ENCODE measurements around the gene ATRNL1.
"Not testable (repeated sequence)": the region's sequence is repeated elsewhere in the genome, so short reads cannot be mapped to it uniquely, and the experiment has no call there.

Gene ATRNL1

GRCh38 chr10:115092555-115093285 lies 445 bp upstream of the ATRNL1 start:
- Histone ChIP-seq H3K36me3 (ENCODE audit: control insufficient read depth, insufficient read depth, low read length) (no peaks in the 10 kb centered on the region), H3K4me3 (ENCODE audit: extremely low read depth, insufficient read depth, low read length, poor library complexity, severe bottlenecking) (peak overlapping the region; percentile 81), H3K9me3 (ENCODE audit: control insufficient read depth, low read length) (no peaks in the 10 kb centered on the region), H3K27ac (ENCODE audit: low read depth, low read length, severe bottlenecking) (peak overlapping the region; percentile 93), H3K4me1 (ENCODE audit: control insufficient read depth, insufficient read depth, low read length, poor library complexity, severe bottlenecking) (no peaks in the 10 kb centered on the region)
- WGBS, 2 experiments (ENCODE audit: insufficient coverage in 2 of 2), result 1% methylated on average over 34 to 47 of the region's 75 CpGs

GRCh38 chr10:115093776-115094408 lies 727 bp downstream of the ATRNL1 start:
- no peak overlapping the region for H3K27ac ChIP-seq (ENCODE audit: low read depth, low read length, severe bottlenecking)
- WGBS, 2 experiments (ENCODE audit: insufficient coverage in 2 of 2), result 0 to 1% methylated on average over 20 to 34 of the region's 61 CpGs
- no peaks in the 10 kb centered on the region for H3K36me3 ChIP-seq (ENCODE audit: control insufficient read depth, insufficient read depth, low read length)
- no peaks in the 10 kb centered on the region for H3K9me3 ChIP-seq (ENCODE audit: control insufficient read depth, low read length)
- peak overlapping the region; percentile 81 for H3K4me3 ChIP-seq (ENCODE audit: extremely low read depth, insufficient read depth, low read length, poor library complexity, severe bottlenecking)
- H3K4me1 ChIP-seq (ENCODE audit: control insufficient read depth, insufficient read depth, low read length, poor library complexity, severe bottlenecking), result peaks cover 3% of the 10 kb centered on the region

- no peak overlapping the region for H3K27ac ChIP-seq (ENCODE audit: low read depth, low read length, severe bottlenecking)
- H3K9me3 ChIP-seq (ENCODE audit: control insufficient read depth, low read length), result no peaks in the 10 kb centered on the region
- WGBS, 2 experiments (ENCODE audit: insufficient coverage in 2 of 2), result 66 to 85% methylated on average over 9 to 10 of the region's 12 CpGs
- H3K36me3 ChIP-seq (ENCODE audit: control insufficient read depth, insufficient read depth, low read length), result no peaks in the 10 kb centered on the region
- peak overlapping the region; percentile 81 for H3K4me3 ChIP-seq (ENCODE audit: extremely low read depth, insufficient read depth, low read length, poor library complexity, severe bottlenecking)
- H3K4me1 ChIP-seq (ENCODE audit: control insufficient read depth, insufficient read depth, low read length, poor library complexity, severe bottlenecking), result peaks cover 3% of the 10 kb centered on the region
These were observed 1.4 kb downstream of the ATRNL1 start for GRCh38 chr10:115094416-115095140.

GRCh38 chr10:115095758-115096157 lies 2.6 kb downstream of the ATRNL1 start:
- WGBS, 2 experiments (ENCODE audit: insufficient coverage in 2 of 2), result 100% methylated on average over 1 of the region's 2 CpGs; no CpG with 5 or more reads in 1 of the 2 experiments
- Histone ChIP-seq H3K4me1 (ENCODE audit: control insufficient read depth, insufficient read depth, low read length, poor library complexity, severe bottlenecking) (peaks cover 3% of the 10 kb centered on the region), H3K9me3 (ENCODE audit: control insufficient read depth, low read length) (no peaks in the 10 kb centered on the region), H3K27ac (ENCODE audit: low read depth, low read length, severe bottlenecking) (no peak overlapping the region), H3K36me3 (ENCODE audit: control insufficient read depth, insufficient read depth, low read length) (no peaks in the 10 kb centered on the region), H3K4me3 (ENCODE audit: extremely low read depth, insufficient read depth, low read length, poor library complexity, severe bottlenecking) (no peak overlapping the region)

GRCh38 chr10:115103700-115104099 lies 10.5 kb downstream of the ATRNL1 start:
- Histone ChIP-seq H3K27ac (ENCODE audit: low read depth, low read length, severe bottlenecking) (no peak overlapping the region), H3K4me3 (ENCODE audit: extremely low read depth, insufficient read depth, low read length, poor library complexity, severe bottlenecking) (no peak overlapping the region), H3K4me1 (ENCODE audit: control insufficient read depth, insufficient read depth, low read length, poor library complexity, severe bottlenecking) (no peaks in the 10 kb centered on the region), H3K9me3 (ENCODE audit: control insufficient read depth, low read length) (peaks cover 31% of the 10 kb centered on the region), H3K36me3 (ENCODE audit: control insufficient read depth, insufficient read depth, low read length) (peaks cover 3% of the 10 kb centered on the region)
- 100% methylated on average over 1 of the region's 1 CpG; no CpG with 5 or more reads in 1 of the 2 experiments for WGBS, 2 experiments (ENCODE audit: insufficient coverage in 2 of 2)

- H3K27ac ChIP-seq (ENCODE audit: low read depth, low read length, severe bottlenecking); H3K4me1 ChIP-seq (ENCODE audit: control insufficient read depth, insufficient read depth, low read length, poor library complexity, severe bottlenecking); H3K4me3 ChIP-seq (ENCODE audit: extremely low read depth, insufficient read depth, low read length, poor library complexity, severe bottlenecking); H3K36me3 ChIP-seq (ENCODE audit: control insufficient read depth, insufficient read depth, low read length): not testable (repeated sequence)
- 85 to 86% methylated on average over 5 of the region's 5 CpGs for WGBS, 2 experiments (ENCODE audit: insufficient coverage in 2 of 2)
- peaks cover 31% of the 10 kb centered on the region for H3K9me3 ChIP-seq (ENCODE audit: control insufficient read depth, low read length)
These were observed 12.2 kb downstream of the ATRNL1 start for GRCh38 chr10:115105411-115105810.

- 90 to 93% methylated on average over 1 to 2 of the region's 3 CpGs for WGBS, 2 experiments (ENCODE audit: insufficient coverage in 2 of 2)
- peaks cover 31% of the 10 kb centered on the region for H3K9me3 ChIP-seq (ENCODE audit: control insufficient read depth, low read length)
- peaks cover 3% of the 10 kb centered on the region for H3K36me3 ChIP-seq (ENCODE audit: control insufficient read depth, insufficient read depth, low read length)
- no peaks in the 10 kb centered on the region for H3K4me1 ChIP-seq (ENCODE audit: control insufficient read depth, insufficient read depth, low read length, poor library complexity, severe bottlenecking)
- no peak overlapping the region for H3K27ac ChIP-seq (ENCODE audit: low read depth, low read length, severe bottlenecking)
- no peak overlapping the region for H3K4me3 ChIP-seq (ENCODE audit: extremely low read depth, insufficient read depth, low read length, poor library complexity, severe bottlenecking)
These were observed 14.7 kb downstream of the ATRNL1 start for GRCh38 chr10:115107830-115108229.

GRCh38 chr10:115117301-115117700 lies 24.1 kb downstream of the ATRNL1 start:
- no peak overlapping the region for H3K4me3 ChIP-seq (ENCODE audit: extremely low read depth, insufficient read depth, low read length, poor library complexity, severe bottlenecking)
- WGBS, 2 experiments (ENCODE audit: insufficient coverage in 2 of 2), result no CpG with 5 or more reads among the region's 3 CpGs
- no peaks in the 10 kb centered on the region for H3K4me1 ChIP-seq (ENCODE audit: control insufficient read depth, insufficient read depth, low read length, poor library complexity, severe bottlenecking)
- no peaks in the 10 kb centered on the region for H3K9me3 ChIP-seq (ENCODE audit: control insufficient read depth, low read length)
- H3K36me3 ChIP-seq (ENCODE audit: control insufficient read depth, insufficient read depth, low read length), result no peaks in the 10 kb centered on the region
- no peak overlapping the region for H3K27ac ChIP-seq (ENCODE audit: low read depth, low read length, severe bottlenecking)

- 100% methylated on average over 1 of the region's 1 CpG; no CpG with 5 or more reads in 1 of the 2 experiments for WGBS, 2 experiments (ENCODE audit: insufficient coverage in 2 of 2)
- Histone ChIP-seq H3K27ac (ENCODE audit: low read depth, low read length, severe bottlenecking) (no peak overlapping the region), H3K4me3 (ENCODE audit: extremely low read depth, insufficient read depth, low read length, poor library complexity, severe bottlenecking) (no peak overlapping the region), H3K36me3 (ENCODE audit: control insufficient read depth, insufficient read depth, low read length) (no peaks in the 10 kb centered on the region), H3K4me1 (ENCODE audit: control insufficient read depth, insufficient read depth, low read length, poor library complexity, severe bottlenecking) (no peaks in the 10 kb centered on the region), H3K9me3 (ENCODE audit: control insufficient read depth, low read length) (no peaks in the 10 kb centered on the region)
These were observed 25.2 kb downstream of the ATRNL1 start for GRCh38 chr10:115118346-115118745.

GRCh38 chr10:115125505-115125904 lies 32.3 kb downstream of the ATRNL1 start:
- no peak overlapping the region for H3K4me3 ChIP-seq (ENCODE audit: extremely low read depth, insufficient read depth, low read length, poor library complexity, severe bottlenecking)
- WGBS, 2 experiments (ENCODE audit: insufficient coverage in 2 of 2), result 87 to 100% methylated on average over 2 of the region's 4 CpGs

More at GRCh38 chr10:115125505-115125904, 32.3 kb downstream of the ATRNL1 start:
- no peaks in the 10 kb centered on the region for H3K9me3 ChIP-seq (ENCODE audit: control insufficient read depth, low read length)
- no peaks in the 10 kb centered on the region for H3K36me3 ChIP-seq (ENCODE audit: control insufficient read depth, insufficient read depth, low read length)
- no peak overlapping the region for H3K27ac ChIP-seq (ENCODE audit: low read depth, low read length, severe bottlenecking)
- H3K4me1 ChIP-seq (ENCODE audit: control insufficient read depth, insufficient read depth, low read length, poor library complexity, severe bottlenecking), result no peaks in the 10 kb centered on the region

All from mesodermal cell (in vitro differentiated cells).